CD4-positive, alpha-beta T cell treated with Interleukin-10 for 1 hour (primary cell): ENCODE results near the gene ABCA9.
A peak's percentile ranks its signal among the peaks of the same experiment; 100 is the strongest.
"Not testable (repeated sequence)": the region's sequence is repeated elsewhere in the genome, so short reads cannot be mapped to it uniquely, and the experiment has no call there.

Experiments used
- DNase-seq: peaks from one replicate; pipeline ENCODE4 v3.0.0-alpha.2; 2020

The ABCA9 gene

GRCh38 chr17:69060822-69061221, at the start of gene ABCA9:
Gene ABCA9 (minus strand): TSS chr17:69060927. CDS start chr17:69051126, 9,801 bp downstream.
- no peak for DNase-seq

- no peak for DNase-seq
These were observed 45.4 kb upstream of the ABCA9 start for GRCh38 chr17:69105907-69106730.

- DNase-seq, result no peak
These were observed 43.0 kb upstream of the ABCA9 start for GRCh38 chr17:69103557-69104233.

- DNase-seq, result no peak
These were observed 37.9 kb upstream of the ABCA9 start for GRCh38 chr17:69098625-69099024.

- DNase-seq, result no peak
These were observed 35.8 kb upstream of the ABCA9 start for GRCh38 chr17:69096541-69096940.

- DNase-seq, result no peak
These were observed 33.3 kb upstream of the ABCA9 start for GRCh38 chr17:69093995-69094394.

- DNase-seq, result no peak
These were observed 32.6 kb upstream of the ABCA9 start for GRCh38 chr17:69093279-69093789.

- DNase-seq, result no peak
These were observed 29.6 kb upstream of the ABCA9 start for GRCh38 chr17:69090365-69090764.

- no peak for DNase-seq
These were observed 28.0 kb upstream of the ABCA9 start for GRCh38 chr17:69088643-69089200.

- DNase-seq, result no peak
These were observed 25.9 kb upstream of the ABCA9 start for GRCh38 chr17:69086641-69087040.

- DNase-seq, result no peak
These were observed 24.2 kb upstream of the ABCA9 start for GRCh38 chr17:69084911-69085310.

GRCh38 chr17:69082696-69083095, 22.0 kb upstream of the ABCA9 start:
- DNase-seq, result no peak

- no peak for DNase-seq
These were observed 18.1 kb upstream of the ABCA9 start for GRCh38 chr17:69078864-69079263.

- DNase-seq, result no peak
These were observed 15.1 kb upstream of the ABCA9 start for GRCh38 chr17:69075823-69076222.

- not testable (repeated sequence) for DNase-seq
These were observed 12.7 kb upstream of the ABCA9 start for GRCh38 chr17:69073392-69073791.

GRCh38 chr17:69072803-69073256, 12.1 kb upstream of the ABCA9 start:
- not testable (repeated sequence) for DNase-seq

- not testable (repeated sequence) for DNase-seq
These were observed 10.5 kb upstream of the ABCA9 start for GRCh38 chr17:69071233-69071586.

GRCh38 chr17:69070378-69071232, 9.9 kb upstream of the ABCA9 start:
- peak; percentile 7 for DNase-seq

- no peak for DNase-seq
These were observed 8.6 kb upstream of the ABCA9 start for GRCh38 chr17:69069226-69069750.

- no peak for DNase-seq
These were observed 6.7 kb upstream of the ABCA9 start for GRCh38 chr17:69067274-69068047.

GRCh38 chr17:69066482-69066881, 5.8 kb upstream of the ABCA9 start:
- no peak for DNase-seq

- no peak for DNase-seq
These were observed 4.4 kb upstream of the ABCA9 start for GRCh38 chr17:69065113-69065512.
